Coronary artery (tissue), 2 donors: ENCODE measurements around the gene SLC23A2.

ENCODE experiments used
- DNase-seq: peaks from one replicate; pipeline ENCODE4 v3.0.0-alpha.2; 2017; ENCODE audit warnings: low spot score
- H3K27ac ChIP-seq, 2 donors: fragments of 200-600 bp; sonication (generic); one replicate each; pipeline ENCODE4 v1.5.1; 2016 to 2019
- H3K4me3 ChIP-seq: fragments of 200-600 bp; sonication (generic); 2 replicates; pipeline ENCODE4 v1.5.1; 2016; ENCODE audit warnings: mild to moderate bottlenecking, moderate library complexity
- TF ChIP-seq, protein P1 (sequence below): fragments of 200-600 bp; sonication (generic); IDR thresholded peaks from one replicate; pipeline ENCODE4 v1.5.1; 2019; ENCODE audit warnings: antibody characterized with exemption

Gene SLC23A2

DNA sequence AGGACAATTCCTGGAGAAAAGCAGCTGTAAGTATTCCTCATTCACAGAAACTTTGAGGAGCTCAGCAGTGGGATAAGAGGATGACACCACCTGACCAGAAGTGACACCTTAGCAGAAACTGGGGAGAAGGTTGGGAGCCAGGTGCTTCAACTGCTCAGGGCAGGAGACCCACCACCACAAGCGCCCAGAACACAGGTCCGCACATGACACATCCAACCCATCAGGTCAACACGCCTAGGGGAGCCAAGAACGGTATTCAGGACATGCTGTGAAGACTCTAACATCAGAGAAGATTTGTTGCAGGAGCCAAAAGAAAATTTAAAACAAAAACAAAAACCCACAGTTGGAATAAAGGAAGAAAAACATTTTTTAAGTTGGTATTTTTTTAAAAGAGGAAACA lies 50.5 kb downstream of the SLC23A2 start:
- Histone ChIP-seq H3K27ac (peak overlapping the region; percentile 55 to 72), H3K4me3 (no peak overlapping the region)
- TF ChIP-seq, protein P1, sequence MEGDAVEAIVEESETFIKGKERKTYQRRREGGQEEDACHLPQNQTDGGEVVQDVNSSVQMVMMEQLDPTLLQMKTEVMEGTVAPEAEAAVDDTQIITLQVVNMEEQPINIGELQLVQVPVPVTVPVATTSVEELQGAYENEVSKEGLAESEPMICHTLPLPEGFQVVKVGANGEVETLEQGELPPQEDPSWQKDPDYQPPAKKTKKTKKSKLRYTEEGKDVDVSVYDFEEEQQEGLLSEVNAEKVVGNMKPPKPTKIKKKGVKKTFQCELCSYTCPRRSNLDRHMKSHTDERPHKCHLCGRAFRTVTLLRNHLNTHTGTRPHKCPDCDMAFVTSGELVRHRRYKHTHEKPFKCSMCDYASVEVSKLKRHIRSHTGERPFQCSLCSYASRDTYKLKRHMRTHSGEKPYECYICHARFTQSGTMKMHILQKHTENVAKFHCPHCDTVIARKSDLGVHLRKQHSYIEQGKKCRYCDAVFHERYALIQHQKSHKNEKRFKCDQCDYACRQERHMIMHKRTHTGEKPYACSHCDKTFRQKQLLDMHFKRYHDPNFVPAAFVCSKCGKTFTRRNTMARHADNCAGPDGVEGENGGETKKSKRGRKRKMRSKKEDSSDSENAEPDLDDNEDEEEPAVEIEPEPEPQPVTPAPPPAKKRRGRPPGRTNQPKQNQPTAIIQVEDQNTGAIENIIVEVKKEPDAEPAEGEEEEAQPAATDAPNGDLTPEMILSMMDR = no peak
- DNase-seq = no peak

DNA sequence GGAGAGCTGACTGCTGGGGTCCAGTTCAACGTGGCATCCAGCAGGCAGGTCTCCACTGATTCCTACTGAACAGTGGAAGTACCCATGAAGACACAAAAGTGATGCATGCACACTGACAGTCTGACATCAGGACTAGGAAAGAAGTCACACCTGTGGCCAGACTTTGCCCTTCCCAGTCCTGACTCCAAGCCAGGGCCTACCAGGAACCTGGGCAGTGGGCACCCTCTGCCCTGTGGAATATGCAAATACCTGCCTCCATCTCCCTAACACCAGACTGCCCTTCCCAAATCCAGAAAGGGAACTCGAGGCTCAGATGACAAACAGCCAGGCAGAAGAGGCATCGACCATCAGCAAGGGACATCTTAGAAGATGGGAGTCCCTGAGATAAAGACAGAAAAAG lies 50.9 kb downstream of the SLC23A2 start:
- Histone ChIP-seq H3K27ac (peak overlapping the region; percentile 55 to 72), H3K4me3 (no peak overlapping the region)
- TF ChIP-seq, protein P1 = no peak
- no peak for DNase-seq

DNA sequence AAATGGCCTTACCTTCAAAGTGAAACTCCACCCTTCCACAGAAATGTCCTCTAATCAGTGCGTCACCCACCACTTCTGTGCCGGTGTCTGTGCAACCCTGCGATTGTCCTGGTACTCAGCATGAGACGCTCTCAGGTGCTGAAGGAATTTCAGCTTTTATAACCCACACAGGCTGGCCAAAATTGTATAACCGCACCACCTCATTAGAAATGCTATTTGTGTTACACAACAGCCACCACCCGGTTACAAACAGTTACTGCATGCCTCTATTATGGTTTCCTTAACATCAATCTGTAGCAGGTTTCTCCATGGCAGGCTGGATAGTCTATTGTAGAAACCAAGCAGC lies 51.5 kb downstream of the SLC23A2 start:
- H3K27ac ChIP-seq = peak overlapping the region in 1 of 2 donors; percentile 72
- no peak for DNase-seq
- no peak overlapping the region for H3K4me3 ChIP-seq
- TF ChIP-seq, protein P1 = peak; percentile 65

DNA sequence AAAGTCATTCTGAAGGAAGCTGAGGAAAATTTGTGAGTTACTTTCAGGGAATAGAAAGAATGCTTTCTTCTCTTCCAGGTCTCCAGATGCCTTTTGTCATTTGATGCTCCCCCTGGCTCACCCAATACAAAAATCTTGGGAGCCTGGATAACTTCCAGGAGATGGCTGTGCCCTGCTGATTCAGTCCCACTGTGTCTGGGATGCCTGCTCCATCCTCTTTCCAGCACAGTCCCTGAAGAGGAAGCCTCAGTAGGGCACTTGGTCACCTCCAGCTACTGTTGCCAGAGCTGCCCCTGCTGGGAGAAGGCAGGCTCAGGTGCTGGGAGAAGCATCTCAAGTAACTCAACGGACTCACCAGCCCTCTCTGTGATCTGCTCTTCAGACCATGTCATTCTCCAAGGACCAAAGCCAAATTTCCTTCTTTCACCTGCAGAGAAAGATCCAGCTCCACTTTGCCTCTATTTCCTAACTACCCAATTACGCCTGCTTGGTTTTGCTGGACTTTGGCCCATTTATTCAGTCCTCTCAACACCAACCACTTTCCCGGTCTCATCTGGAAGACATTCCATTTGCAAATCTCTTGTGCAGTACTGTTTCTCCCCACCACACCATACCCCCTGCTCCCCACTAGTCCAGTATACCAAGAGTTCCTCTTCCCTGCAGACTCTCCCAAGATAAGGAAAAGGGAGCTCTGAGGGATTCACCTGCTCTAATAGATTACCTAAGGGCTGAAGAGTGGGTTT lies 53.3 kb downstream of the SLC23A2 start:
- no peak overlapping the region for H3K27ac ChIP-seq
- no peak overlapping the region for H3K4me3 ChIP-seq
- TF ChIP-seq, protein P1 = no peak
- no peak for DNase-seq

DNA sequence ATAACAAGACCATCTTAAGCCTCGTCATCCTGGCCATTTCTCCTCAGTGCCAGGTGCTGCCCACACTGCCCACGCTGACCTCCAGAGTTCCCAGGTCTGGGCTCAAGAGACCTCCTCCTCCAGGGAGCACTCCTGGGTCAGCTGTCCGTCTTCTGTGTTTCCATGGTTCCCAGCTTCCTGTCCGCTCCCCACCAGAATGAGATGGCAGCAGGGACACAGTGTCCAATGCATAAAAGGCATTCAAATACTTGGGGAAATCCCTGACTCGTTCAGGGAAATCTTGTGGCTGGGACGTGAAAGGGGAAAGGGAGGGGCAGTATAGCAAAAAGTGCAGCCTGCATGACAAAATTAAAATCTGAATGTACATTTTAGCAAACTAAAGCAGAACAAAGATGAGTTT lies 54.3 kb downstream of the SLC23A2 start:
- Histone ChIP-seq H3K4me3 (no peak overlapping the region), H3K27ac (no peak overlapping the region)
- no peak for DNase-seq
- TF ChIP-seq, protein P1 = no peak

DNA sequence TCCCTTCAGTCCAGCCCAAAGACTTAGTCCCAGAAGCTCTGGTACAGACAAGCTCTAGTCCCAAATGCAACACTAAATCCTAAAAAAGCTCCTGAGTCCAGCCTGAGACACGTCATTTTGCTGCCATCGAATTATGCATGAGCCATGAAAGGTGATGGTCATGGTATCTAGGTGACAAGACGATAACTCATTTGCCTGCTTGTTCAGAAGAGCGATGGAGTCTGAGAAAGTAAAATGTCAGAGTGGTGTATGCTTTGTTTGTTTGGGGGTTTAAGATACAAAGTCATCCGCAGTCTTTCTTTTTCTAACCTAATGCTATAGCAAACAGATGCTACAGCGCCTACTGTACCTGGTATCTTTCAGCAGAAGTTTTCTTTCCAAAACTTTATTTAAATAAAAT lies 54.7 kb downstream of the SLC23A2 start:
- no peak for DNase-seq
- Histone ChIP-seq H3K27ac (no peak overlapping the region), H3K4me3 (no peak overlapping the region)
- TF ChIP-seq, protein P1 = no peak

DNA sequence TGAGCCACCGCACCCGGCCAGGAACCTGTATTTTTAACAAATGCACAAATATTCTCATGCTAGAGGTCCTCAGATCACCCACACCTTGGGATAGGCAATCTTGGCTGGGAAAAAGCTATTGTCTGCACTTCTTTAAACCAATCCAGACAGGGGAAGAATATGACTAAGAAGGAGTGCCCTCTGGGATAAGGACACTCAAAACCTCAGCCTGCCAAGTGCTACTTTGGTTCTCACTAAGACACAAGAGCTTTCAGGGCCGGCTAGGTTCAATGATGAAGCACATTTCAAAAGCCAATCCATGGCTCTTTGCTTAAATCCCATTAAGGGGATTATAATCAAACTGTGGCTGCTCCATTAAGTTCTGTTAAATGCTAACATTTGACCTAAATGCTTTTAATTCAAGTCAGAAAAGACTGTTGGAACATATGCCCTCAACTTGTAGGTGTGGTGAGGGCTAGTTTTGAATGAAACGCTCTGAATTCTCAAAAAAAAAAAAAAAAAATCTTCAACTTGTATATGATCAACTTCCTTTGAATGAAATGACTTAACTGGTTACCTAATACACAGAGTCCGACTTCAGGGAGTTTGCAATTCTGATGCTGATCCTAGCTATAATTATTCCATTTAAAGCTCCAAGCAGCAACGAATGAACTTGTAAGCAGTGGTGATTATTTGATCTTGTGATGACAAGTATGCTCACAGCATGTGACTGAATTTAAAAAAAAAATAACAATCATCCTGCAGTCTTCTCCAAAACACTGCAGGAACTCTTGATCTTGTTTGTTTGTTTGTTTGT lies 56.6 kb downstream of the SLC23A2 start:
- TF ChIP-seq, protein P1 = no peak
- no peak for DNase-seq
- no peak overlapping the region for H3K27ac ChIP-seq
- H3K4me3 ChIP-seq = no peak overlapping the region
